Lower leg skin (tissue), 4 donors: ENCODE data around the gene TEX12. TPM values are rescaled to one million over a fixed set of nuclear protein-coding genes. Genes with fewer than 3 reads are reported as not detected.

ENCODE experiments used
- DNase-seq, 2 donors: peaks; one replicate each; pipeline ENCODE4 v3.0.0-alpha.2; 2019; ENCODE audit warnings: low spot score in 2 of 2
- H3K4me3 ChIP-seq: fragments of 200-600 bp; sonication (generic); 2 replicates; pipeline ENCODE4 v1.5.1; 2017; ENCODE audit warnings: mild to moderate bottlenecking, low read depth; ENCODE audit not compliant: poor library complexity, severe bottlenecking
- POLR2A ChIP-seq, 2 donors: fragments of 450-650 bp; IDR thresholded peaks; one replicate each; pipeline ENCODE4 v1.6.1; 2016 to 2017; ENCODE audit warnings: antibody characterized with exemption in 2 of 2, mild to moderate bottlenecking in 1 of 2, moderate library complexity in 1 of 2
- WGBS, 2 donors: methylation state at CpG; one replicate each; pipeline ENCODE4 v1.1.5; 2018; 5-methylcytosine and 5-hydroxymethylcytosine counted together
- intact Hi-C: fragments of 100-400 bp; cut with DNase I; formaldehyde crosslinking; loops from one replicate; pipeline ENCODE4 v1.15.0; 2023; ENCODE audit warnings: low total_unique reads
- total RNA-seq, 4 donors: library from RNA; depleted of rRNA; stranded (reverse); fragments of >200 nt; gene quantifications; one replicate each; pipeline ENCODE4 v1.1.0, GENCODE V29; 2016
- TF ChIP-seq, protein P1 (sequence below), 3 donors: fragments of 450-650 bp; IDR thresholded peaks; one replicate each; pipeline ENCODE4 v1.5.1; 2016; ENCODE audit warnings: antibody characterized with exemption in 3 of 3, mild to moderate bottlenecking in 3 of 3, moderate library complexity in 2 of 3

Gene TEX12
- total RNA-seq, 4 donors from 2014 or later, result 0.22 to 0.75 TPM; not detected in 2

DNA sequence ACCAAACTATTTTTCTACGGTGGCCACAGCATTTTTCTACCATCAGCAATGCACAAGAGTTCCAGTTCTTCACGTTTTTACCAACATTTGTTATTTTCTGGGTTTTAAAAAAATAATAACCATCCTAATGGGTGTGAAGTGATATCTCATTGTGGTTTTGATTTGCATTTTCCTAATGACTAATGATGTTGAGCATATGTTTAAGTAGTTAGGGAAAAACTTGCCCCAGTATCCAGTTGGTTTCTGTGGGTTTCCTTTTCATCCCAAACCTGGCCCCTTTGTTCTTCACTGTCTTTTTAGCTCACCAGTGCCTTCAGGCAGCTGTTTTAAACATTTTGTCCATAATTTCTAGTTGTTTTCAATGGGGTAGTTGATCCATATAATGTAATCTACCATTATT lies 44.4 kb downstream of the TEX12 start:
- TF ChIP-seq POLR2A (IDR thresholded peaks at IDR 0.05), result no peak
- TF ChIP-seq, protein P1, sequence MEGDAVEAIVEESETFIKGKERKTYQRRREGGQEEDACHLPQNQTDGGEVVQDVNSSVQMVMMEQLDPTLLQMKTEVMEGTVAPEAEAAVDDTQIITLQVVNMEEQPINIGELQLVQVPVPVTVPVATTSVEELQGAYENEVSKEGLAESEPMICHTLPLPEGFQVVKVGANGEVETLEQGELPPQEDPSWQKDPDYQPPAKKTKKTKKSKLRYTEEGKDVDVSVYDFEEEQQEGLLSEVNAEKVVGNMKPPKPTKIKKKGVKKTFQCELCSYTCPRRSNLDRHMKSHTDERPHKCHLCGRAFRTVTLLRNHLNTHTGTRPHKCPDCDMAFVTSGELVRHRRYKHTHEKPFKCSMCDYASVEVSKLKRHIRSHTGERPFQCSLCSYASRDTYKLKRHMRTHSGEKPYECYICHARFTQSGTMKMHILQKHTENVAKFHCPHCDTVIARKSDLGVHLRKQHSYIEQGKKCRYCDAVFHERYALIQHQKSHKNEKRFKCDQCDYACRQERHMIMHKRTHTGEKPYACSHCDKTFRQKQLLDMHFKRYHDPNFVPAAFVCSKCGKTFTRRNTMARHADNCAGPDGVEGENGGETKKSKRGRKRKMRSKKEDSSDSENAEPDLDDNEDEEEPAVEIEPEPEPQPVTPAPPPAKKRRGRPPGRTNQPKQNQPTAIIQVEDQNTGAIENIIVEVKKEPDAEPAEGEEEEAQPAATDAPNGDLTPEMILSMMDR (IDR thresholded peaks at IDR 0.05), result no peak
- intact Hi-C loops, result loop anchor here (10.0 kb wide), 1 partner anchor 1073 kb away; no protein-coding TSS in a partner anchor
- DNase-seq, result no peak
- no peak overlapping the region for H3K4me3 ChIP-seq
- WGBS, 2 donors, result 50 to 52% methylated on average over 2 of the region's 2 CpGs

DNA sequence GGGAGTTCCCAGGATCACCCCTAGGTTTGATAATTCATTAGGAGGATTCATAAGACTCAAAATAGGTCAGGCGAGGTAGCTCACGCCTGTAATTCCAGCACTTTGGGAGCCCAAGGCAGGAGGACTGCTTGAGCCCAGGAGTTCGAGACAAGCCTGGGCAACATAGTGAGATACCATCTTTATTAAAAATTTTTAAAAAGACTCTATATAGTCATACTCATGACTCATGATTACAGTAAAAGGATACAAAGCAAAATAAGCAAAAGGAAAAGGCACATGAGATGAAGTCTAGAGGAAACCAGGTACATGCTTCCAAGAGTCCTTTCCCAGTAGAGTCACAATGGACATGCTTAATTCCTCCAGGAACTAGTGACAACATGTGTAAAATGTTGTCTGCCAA lies 45.1 kb downstream of the TEX12 start:
- no peak overlapping the region for H3K4me3 ChIP-seq
- DNase-seq, result no peak
- WGBS, 2 donors, result 55 to 71% methylated on average over 3 of the region's 3 CpGs
- TF ChIP-seq POLR2A (IDR thresholded peaks at IDR 0.05), result no peak
- TF ChIP-seq, protein P1 (IDR thresholded peaks at IDR 0.05), result no peak
- intact Hi-C loops, result loop anchor here (10.0 kb wide), 1 partner anchor 1073 kb away; no protein-coding TSS in a partner anchor

GRCh38 chr11:112212710-112213109 lies 45.5 kb downstream of the TEX12 start:
- no peak for DNase-seq
- intact Hi-C loops, result loop anchor here (10.0 kb wide), 1 partner anchor 1072 kb away; no protein-coding TSS in a partner anchor
- H3K4me3 ChIP-seq, result no peak overlapping the region
- TF ChIP-seq, protein P1 (IDR thresholded peaks at IDR 0.05), result no peak
- TF ChIP-seq POLR2A (IDR thresholded peaks at IDR 0.05), result no peak

- H3K4me3 ChIP-seq, result no peak overlapping the region
- WGBS, 2 donors, result 79 to 91% methylated on average over 4 of the region's 4 CpGs
- intact Hi-C loops, result loop anchor here (10.0 kb wide), 1 partner anchor 1071 kb away; no protein-coding TSS in a partner anchor
- DNase-seq, result no peak
- TF ChIP-seq, protein P1 (IDR thresholded peaks at IDR 0.05), result no peak
- no peak for TF ChIP-seq POLR2A (IDR thresholded peaks at IDR 0.05)
Measured at GRCh38 chr11:112213753-112214152, 46.6 kb downstream of the TEX12 start.

DNA sequence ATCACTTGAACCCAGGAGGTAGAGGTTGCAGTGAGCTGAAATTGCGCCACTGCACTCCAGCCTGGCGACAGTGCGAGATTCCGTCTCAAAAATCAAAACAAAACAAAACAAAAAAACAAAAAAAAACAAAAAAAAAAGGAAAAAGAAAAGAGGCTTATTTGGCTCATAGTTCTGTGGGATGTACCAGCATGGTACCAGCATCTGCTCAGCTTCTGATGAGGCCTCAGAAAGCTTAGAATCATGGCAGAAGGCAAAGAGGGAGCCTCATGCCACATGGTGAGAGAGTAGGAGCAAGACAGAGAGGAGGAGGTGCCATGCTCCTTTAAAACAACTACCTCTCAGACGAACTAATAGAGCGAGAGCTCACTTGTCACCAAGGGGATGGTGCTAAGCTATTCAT lies 48.4 kb downstream of the TEX12 start:
- no peak for DNase-seq
- H3K4me3 ChIP-seq, result no peak overlapping the region
- intact Hi-C loops, result loop anchor here (5.0 to 10.0 kb wide), 2 partner anchors 67 to 1069 kb away; no protein-coding TSS in a partner anchor
- WGBS, 2 donors, result 89 to 91% methylated on average over 6 of the region's 6 CpGs
- TF ChIP-seq, protein P1 (IDR thresholded peaks at IDR 0.05), result no peak
- TF ChIP-seq POLR2A (IDR thresholded peaks at IDR 0.05), result no peak

DNA sequence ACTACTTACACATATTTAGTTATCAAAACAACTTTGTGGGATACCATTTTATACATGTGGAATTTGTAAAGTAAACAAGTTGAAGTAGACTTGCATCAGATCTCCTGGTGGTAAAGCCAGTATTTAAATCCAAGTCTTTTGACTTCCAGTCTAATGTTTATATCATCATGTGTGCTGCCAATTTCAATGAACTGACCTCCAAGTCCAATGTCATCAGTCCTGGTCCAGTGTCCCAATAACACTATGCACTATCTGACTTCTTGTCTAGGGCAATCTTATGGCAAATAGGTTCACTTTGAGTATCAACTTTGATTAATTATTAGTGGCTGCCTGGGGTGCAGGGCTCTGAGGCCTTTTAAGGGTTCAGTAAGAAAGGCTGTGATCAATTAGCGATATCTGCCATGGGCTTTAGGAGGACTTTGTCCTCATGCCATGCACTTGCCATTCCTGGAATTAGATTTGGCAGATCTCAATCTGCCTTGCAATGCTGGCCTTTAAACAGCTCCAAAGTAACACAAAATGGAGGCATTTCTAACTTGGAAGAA lies 49.5 kb downstream of the TEX12 start:
- TF ChIP-seq POLR2A (IDR thresholded peaks at IDR 0.05), result no peak
- TF ChIP-seq, protein P1 (IDR thresholded peaks at IDR 0.05), result no peak
- DNase-seq, result no peak
- intact Hi-C loops, result loop anchor here (5.0 to 10.0 kb wide), 2 partner anchors 66 to 1068 kb away; no protein-coding TSS in a partner anchor
- 94 to 95% methylated on average over 1 of the region's 1 CpG for WGBS, 2 donors
- H3K4me3 ChIP-seq, result no peak overlapping the region
